Psoas muscle (tissue), 8 donors: Measurements from ENCODE around the gene TXNRD1. TPM values are rescaled to one million over a fixed set of nuclear protein-coding genes. Genes with fewer than 3 reads are reported as not detected.

Experiments used
- ATAC-seq, 4 donors: fragments of 200-7000 bp; cut with Tn5 transposase; one replicate each; pipeline ENCODE4 v1.9.1; 2020; ENCODE audit warnings: moderate library complexity in 3 of 4, mild to moderate bottlenecking in 2 of 4
- DNase-seq, 2 donors: peaks; one replicate each; pipeline ENCODE4 v3.0.0-alpha.2; 2020
- H3K27ac ChIP-seq: fragments of 200-600 bp; one replicate; pipeline ENCODE4 v1.8.0; 2022
- H3K27me3 ChIP-seq, 3 donors: fragments of 200-600 bp in 1 of 3; one replicate each; pipeline versions ENCODE4 v1.6.1 to v1.8.0; 2013 to 2022; ENCODE audit warnings: low read length in 2 of 3, mild to moderate bottlenecking in 2 of 3, moderate library complexity in 1 of 3; ENCODE audit not compliant: insufficient read depth in 3 of 3
- H3K36me3 ChIP-seq, 2 donors: fragments of 200-600 bp in 1 of 2; one replicate each; pipeline versions ENCODE4 v1.6.1 to v1.8.0; 2013 to 2022; ENCODE audit warnings: low read depth in 1 of 2, mild to moderate bottlenecking in 1 of 2, moderate library complexity in 1 of 2; ENCODE audit not compliant: insufficient read depth in 1 of 2
- H3K4me1 ChIP-seq: fragments of 200-600 bp; one replicate; pipeline ENCODE4 v1.8.0; 2022
- H3K4me3 ChIP-seq: fragments of 200-600 bp; one replicate; pipeline ENCODE4 v1.8.0; 2022; ENCODE audit warnings: mild to moderate bottlenecking
- H3K9me3 ChIP-seq: fragments of 200-600 bp; one replicate; pipeline ENCODE4 v1.8.0; 2022
- WGBS, 3 donors: extraction: QIAGEN DNeasy Blood & Tissue Kit; methylation state at CpG; one replicate each; pipeline versions ENCODE4 v1.1.6 to v1.1.7; 2013; 5-methylcytosine and 5-hydroxymethylcytosine counted together
- intact Hi-C, 2 donors: fragments of 100-400 bp; cut with DNase I; formaldehyde crosslinking; loops; one replicate each; pipeline versions ENCODE4 v1.11.0 to v1.14.2; 2022
- polyA plus RNA-seq, 3 donors: library from polyadenylated mRNA; stranded (reverse); fragments of 200-250 nt; gene quantifications; one replicate each; pipeline ENCODE4 v1.2.3, GENCODE V29; 2013
- total RNA-seq, 4 donors: library from RNA; stranded (reverse); fragmentation: NEBNext Ultra II Directional in 2 of 4; extraction: Animal tissue kit (Norgen Biotek cat#: 25700) in 2 of 4; gene quantifications; one replicate each; pipeline versions ENCODE4 v1.2.1 to v1.2.4, GENCODE V29; 2021 to 2023
- TF ChIP-seq, protein P1 (sequence below): fragments of 200-600 bp; IDR thresholded peaks from one replicate; pipeline ENCODE4 v1.8.0; 2022; ENCODE audit warnings: antibody characterized with exemption
- donor health status: healthy with polysubstance abuse.
- donor health status: DM: no; HTN: no; CAD: no; lungs with moderate emphysema.
- donor health status: Bipolar disorder and iron deficiency.
- donor health status: healthy.
- donor health status: DM: yes; HTN: yes; CAD: no.
- donor health status: DM: no; HTN: no; CAD: no.
- donor health status: DM: no; HTN: no; CAD: no.
- donor health status: DM: yes; HTN: yes; CAD: no.

TXNRD1 gene
- total and polyA plus RNA-seq, 7 donors = 46.0 to 249 (median 110) TPM

DNA sequence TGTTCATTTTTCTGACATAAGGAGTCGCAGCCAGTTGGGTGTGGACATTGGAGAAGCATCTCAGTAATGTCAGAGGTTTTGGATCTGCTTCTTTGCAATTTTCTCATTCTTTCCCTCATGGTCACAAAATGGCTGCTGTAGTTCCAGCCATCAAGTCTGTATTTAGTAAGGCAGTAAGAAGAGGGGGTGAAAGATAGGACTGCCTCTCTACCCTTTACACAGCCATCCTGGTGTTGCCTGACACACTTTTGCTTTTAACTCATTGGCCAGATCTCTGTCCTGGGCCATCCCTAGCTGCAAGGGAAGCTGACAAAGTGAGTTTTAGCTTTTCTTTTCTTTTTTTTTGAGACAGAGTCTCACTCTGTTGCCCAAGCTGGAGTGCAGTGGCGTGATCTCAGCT lies 154.1 kb downstream of the TXNRD1 start:
- no peaks in the 10 kb centered on the region for H3K4me1 ChIP-seq
- H3K9me3 ChIP-seq = peaks cover 9% of the 10 kb centered on the region
- H3K27ac ChIP-seq = no peak overlapping the region
- intact Hi-C loops = no loop called here
- TF ChIP-seq, protein P1, sequence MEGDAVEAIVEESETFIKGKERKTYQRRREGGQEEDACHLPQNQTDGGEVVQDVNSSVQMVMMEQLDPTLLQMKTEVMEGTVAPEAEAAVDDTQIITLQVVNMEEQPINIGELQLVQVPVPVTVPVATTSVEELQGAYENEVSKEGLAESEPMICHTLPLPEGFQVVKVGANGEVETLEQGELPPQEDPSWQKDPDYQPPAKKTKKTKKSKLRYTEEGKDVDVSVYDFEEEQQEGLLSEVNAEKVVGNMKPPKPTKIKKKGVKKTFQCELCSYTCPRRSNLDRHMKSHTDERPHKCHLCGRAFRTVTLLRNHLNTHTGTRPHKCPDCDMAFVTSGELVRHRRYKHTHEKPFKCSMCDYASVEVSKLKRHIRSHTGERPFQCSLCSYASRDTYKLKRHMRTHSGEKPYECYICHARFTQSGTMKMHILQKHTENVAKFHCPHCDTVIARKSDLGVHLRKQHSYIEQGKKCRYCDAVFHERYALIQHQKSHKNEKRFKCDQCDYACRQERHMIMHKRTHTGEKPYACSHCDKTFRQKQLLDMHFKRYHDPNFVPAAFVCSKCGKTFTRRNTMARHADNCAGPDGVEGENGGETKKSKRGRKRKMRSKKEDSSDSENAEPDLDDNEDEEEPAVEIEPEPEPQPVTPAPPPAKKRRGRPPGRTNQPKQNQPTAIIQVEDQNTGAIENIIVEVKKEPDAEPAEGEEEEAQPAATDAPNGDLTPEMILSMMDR = no peak
- no peaks in the 10 kb centered on the region for H3K27me3 ChIP-seq
- H3K4me3 ChIP-seq = no peak overlapping the region
- DNase-seq (no peak), ATAC-seq (no peak)
- 75 to 100% (median 95%) methylated on average over 2 of the region's 2 CpGs for WGBS, 3 donors
- H3K36me3 ChIP-seq = no peaks in the 10 kb centered on the region

- no peaks in the 10 kb centered on the region for H3K4me1 ChIP-seq
- ATAC-seq = no peak
- WGBS, 3 donors = 57 to 62% (median 57%) methylated on average over 15 of the region's 15 CpGs
Observed at GRCh38 chr12:104371043-104371870, 155.7 kb downstream of the TXNRD1 start.

GRCh38 chr12:104372061-104372720 lies 156.6 kb downstream of the TXNRD1 start:
- no peaks in the 10 kb centered on the region for H3K27me3 ChIP-seq
- no peaks in the 10 kb centered on the region for H3K36me3 ChIP-seq
- H3K4me3 ChIP-seq = no peak overlapping the region
- ATAC-seq = no peak
- 78 to 86% (median 79%) methylated on average over 12 of the region's 12 CpGs for WGBS, 3 donors
- TF ChIP-seq, protein P1 = no peak
- DNase-seq = no peak
- H3K4me1 ChIP-seq = no peaks in the 10 kb centered on the region
- peaks cover 9% of the 10 kb centered on the region for H3K9me3 ChIP-seq
- intact Hi-C loops = no loop called here
- no peak overlapping the region for H3K27ac ChIP-seq

More at GRCh38 chr12:104371043-104371870, 155.7 kb downstream of the TXNRD1 start:
- intact Hi-C loops = no loop called here
- Histone ChIP-seq H3K36me3 (no peaks in the 10 kb centered on the region), H3K4me3 (no peak overlapping the region), H3K9me3 (peaks cover 9% of the 10 kb centered on the region), H3K27ac (no peak overlapping the region), H3K27me3 (no peaks in the 10 kb centered on the region)
- no peak for DNase-seq
- TF ChIP-seq, protein P1 = no peak

GRCh38 chr12:104372721-104373335 lies 157.2 kb downstream of the TXNRD1 start:
- ATAC-seq (no peak), DNase-seq (no peak)
- Histone ChIP-seq H3K4me1 (no peaks in the 10 kb centered on the region), H3K4me3 (no peak overlapping the region), H3K36me3 (no peaks in the 10 kb centered on the region), H3K27ac (no peak overlapping the region), H3K27me3 (no peaks in the 10 kb centered on the region), H3K9me3 (peaks cover 9% of the 10 kb centered on the region)
- WGBS, 3 donors = 87 to 90% (median 87%) methylated on average over 10 of the region's 10 CpGs
- TF ChIP-seq, protein P1 = no peak
- intact Hi-C loops = no loop called here
